OCI-LY1 (cell line): ENCODE data around the gene SIX5.

Source experiments
- H2AFZ ChIP-seq: fragments of 200-600 bp; sonication (generic), shearing (Covaris generic); 2 replicates; pipeline ENCODE4 v1.6.0; 2014; ENCODE audit warnings: antibody characterized with exemption, mild to moderate bottlenecking, low read length
- H3F3A ChIP-seq: fragments of 200-600 bp; sonication (generic), shearing (Covaris generic); 2 replicates; pipeline ENCODE4 v1.6.0; 2014; ENCODE audit warnings: mild to moderate bottlenecking, antibody characterized with exemption, low read length, moderate library complexity; ENCODE audit not compliant: insufficient read depth
- H3K27ac ChIP-seq: fragments of 200-600 bp; sonication (generic); 2 replicates; pipeline ENCODE4 v1.5.1; 2014; ENCODE audit warnings: low read length, mixed run types, mild to moderate bottlenecking, low read depth; ENCODE audit not compliant: poor library complexity, severe bottlenecking
- H3K27me3 ChIP-seq: fragments of 200-600 bp; sonication (generic); 2 replicates; pipeline ENCODE4 v1.6.0; 2014; ENCODE audit warnings: antibody characterized with exemption, mild to moderate bottlenecking, low read length, moderate library complexity; ENCODE audit not compliant: insufficient read depth
- H3K36me3 ChIP-seq: fragments of 200-600 bp; sonication (generic); 2 replicates; pipeline ENCODE4 v1.6.1; 2014; ENCODE audit warnings: mild to moderate bottlenecking, antibody characterized with exemption, low read length, moderate library complexity, mixed read lengths; ENCODE audit not compliant: insufficient read depth
- H3K4me1 ChIP-seq: fragments of 200-600 bp; sonication (generic); 2 replicates; pipeline ENCODE4 v1.5.1; 2014; ENCODE audit warnings: mild to moderate bottlenecking, low read length, moderate library complexity; ENCODE audit not compliant: insufficient read depth, severe bottlenecking
- H3K4me2 ChIP-seq: fragments of 200-600 bp; sonication (generic), shearing (Covaris generic); 2 replicates; pipeline ENCODE4 v1.6.1; 2014; ENCODE audit warnings: low read length
- H3K4me3 ChIP-seq: fragments of 200-600 bp; sonication (generic); 2 replicates; pipeline ENCODE4 v1.5.1; 2014; ENCODE audit warnings: low read length, low read depth, mild to moderate bottlenecking, mixed read lengths; ENCODE audit not compliant: poor library complexity, severe bottlenecking
- H3K79me2 ChIP-seq: fragments of 200-600 bp; shearing (Covaris generic); 2 replicates; pipeline ENCODE4 v1.6.1; 2016; ENCODE audit warnings: mixed run types, low read length, mixed read lengths; ENCODE audit not compliant: insufficient read depth
- H3K9ac ChIP-seq: fragments of 200-600 bp; sonication (generic), shearing (Covaris generic); 2 replicates; pipeline ENCODE4 v1.6.1; 2014; ENCODE audit warnings: mild to moderate bottlenecking, low read length, mixed read lengths
- H3K9me2 ChIP-seq: fragments of 200-600 bp; sonication (generic), shearing (Covaris generic); 2 replicates; pipeline ENCODE4 v1.6.1; 2014; ENCODE audit warnings: low read depth, mild to moderate bottlenecking, low read length, mixed read lengths
- H3K9me3 ChIP-seq: fragments of 200-600 bp; shearing (Covaris generic); 2 replicates; pipeline ENCODE4 v1.6.1; 2014; ENCODE audit warnings: low read length, mixed read lengths
- H4K20me1 ChIP-seq: fragments of 200-600 bp; sonication (generic), shearing (Covaris generic); 2 replicates; pipeline ENCODE4 v1.6.0; 2016; ENCODE audit warnings: mild to moderate bottlenecking, low read length; ENCODE audit not compliant: insufficient read depth
- EZH2 ChIP-seq: fragments of 200-600 bp; sonication (generic), shearing (Covaris generic); IDR thresholded peaks from 2 replicates; pipeline ENCODE4 v1.8.0; 2017; ENCODE audit warnings: borderline replicate concordance, mixed run types, mild to moderate bottlenecking, antibody characterized with exemption, low read length, moderate library complexity, mixed read lengths
- TF ChIP-seq, protein P1 (sequence below): fragments of 200-600 bp; sonication (generic), shearing (Covaris generic); IDR thresholded peaks from 2 replicates; pipeline ENCODE4 v1.5.1; 2017; ENCODE audit warnings: mild to moderate bottlenecking, antibody characterized with exemption, low read length, moderate library complexity, mixed read lengths

SIX5 gene

DNA sequence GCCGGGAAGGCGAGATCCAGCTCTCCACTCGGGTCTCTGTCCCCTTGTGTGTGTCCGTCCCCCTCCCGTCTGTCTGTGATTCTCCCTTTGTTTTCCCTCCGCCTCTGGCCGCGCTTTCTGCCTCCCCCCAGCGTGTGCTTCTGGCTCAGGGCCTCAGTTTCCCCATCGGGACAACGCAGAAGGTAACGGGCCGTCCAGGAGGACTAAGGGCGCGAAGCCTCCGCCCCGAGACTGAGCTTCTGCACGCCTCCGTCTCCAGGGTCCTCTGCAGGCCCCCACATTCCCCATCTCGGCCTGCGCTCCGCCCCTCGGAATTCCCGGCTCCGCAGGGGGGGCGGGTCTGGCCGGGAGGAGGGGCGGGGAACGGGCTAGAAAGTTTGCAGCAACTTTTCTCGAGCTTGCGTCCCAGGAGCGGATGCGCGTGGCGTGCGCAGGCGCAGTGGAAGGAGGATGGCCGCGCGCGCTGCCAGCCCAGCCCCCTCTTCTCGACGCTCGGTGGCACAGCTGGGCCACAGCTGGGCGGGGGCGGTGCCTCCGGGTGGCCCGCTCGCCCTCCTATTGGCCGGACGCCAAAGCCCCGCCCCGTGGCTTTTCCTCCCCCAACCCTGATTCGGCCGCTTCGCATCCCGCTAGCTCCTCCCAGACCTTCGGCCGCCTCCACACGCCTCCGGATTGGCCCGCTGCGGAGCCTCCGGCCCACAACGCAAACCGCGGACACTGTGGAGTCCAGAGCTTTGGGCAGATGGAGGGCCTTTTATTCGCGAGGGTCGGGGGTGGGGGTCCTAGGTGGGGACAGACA lies at the start of gene SIX5:
Gene SIX5 (minus strand): TSS at position 269 of the 799 bp plus-strand sequence. CDS start 408 bp downstream, outside the sequence.
- H3K9me3 ChIP-seq: no peaks in the 10 kb centered on the region
- H2AFZ ChIP-seq: no peak within 1 kb of the TSS
- peaks cover 34% of the 10 kb centered on the region for H3K4me1 ChIP-seq
- H3K36me3 ChIP-seq: no peaks in the 10 kb centered on the region
- H3K9ac ChIP-seq: peak within 1 kb of the TSS; percentile 83
- H3K4me2 ChIP-seq: peak within 1 kb of the TSS; percentile 95
- peak within 1 kb of the TSS; percentile 58 for H3K27ac ChIP-seq
- H3K9me2 ChIP-seq: no peaks in the 10 kb centered on the region
- H3K79me2 ChIP-seq: no peaks in the 10 kb centered on the region
- no peaks in the 10 kb centered on the region for H3F3A ChIP-seq
- H3K27me3 ChIP-seq: no peaks in the 10 kb centered on the region; the same call in 1 of the 2 replicates
- no peaks in the 10 kb centered on the region for H4K20me1 ChIP-seq
- TF ChIP-seq EZH2: no peak
- peak within 1 kb of the TSS; percentile 76 for H3K4me3 ChIP-seq

DNA sequence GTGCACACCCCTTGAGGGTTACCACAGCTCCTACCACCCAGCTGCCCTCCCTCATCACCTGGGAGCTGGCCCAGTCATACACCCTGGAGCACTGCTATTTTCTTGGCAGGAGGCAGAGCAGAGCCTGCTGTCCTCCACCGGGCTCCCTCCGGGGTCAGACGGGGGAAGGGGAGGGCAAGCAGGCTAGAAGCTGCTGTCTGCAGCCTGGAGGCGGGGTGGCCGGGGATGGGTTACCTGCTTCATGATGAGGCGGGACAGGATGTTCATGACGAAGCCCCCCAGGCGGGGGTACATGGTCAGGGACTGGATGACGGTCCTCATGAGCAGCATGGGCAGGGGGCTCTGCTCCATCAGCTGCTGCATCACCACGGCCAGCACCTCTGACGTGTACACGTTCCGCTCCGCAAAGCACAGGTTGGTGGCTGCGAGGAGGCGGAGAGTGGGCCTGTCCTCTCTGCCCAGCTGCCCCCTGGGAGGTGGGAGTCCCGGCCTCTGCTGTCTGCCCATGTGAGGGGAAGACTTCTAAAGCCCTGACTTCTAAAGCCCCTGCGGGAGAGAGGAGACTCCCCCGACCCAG lies 48.8 kb upstream of the SIX5 start:
- Histone ChIP-seq H3K9me3 (no peaks in the 10 kb centered on the region), H2AFZ (no peak overlapping the region), H3K4me1 (peaks cover 11% of the 10 kb centered on the region), H3K9me2 (no peaks in the 10 kb centered on the region), H3F3A (no peaks in the 10 kb centered on the region), H3K9ac (no peak overlapping the region; the same call in 1 of the 2 replicates), H3K4me2 (peak overlapping the region; percentile 25; the same call in 1 of the 2 replicates), H3K79me2 (no peaks in the 10 kb centered on the region), H3K27me3 (no peaks in the 10 kb centered on the region), H3K4me3 (no peak overlapping the region), H4K20me1 (no peaks in the 10 kb centered on the region), H3K27ac (peak overlapping the region; percentile 63), H3K36me3 (peaks cover 35% of the 10 kb centered on the region)
- TF ChIP-seq EZH2: no peak
- TF ChIP-seq, protein P1, sequence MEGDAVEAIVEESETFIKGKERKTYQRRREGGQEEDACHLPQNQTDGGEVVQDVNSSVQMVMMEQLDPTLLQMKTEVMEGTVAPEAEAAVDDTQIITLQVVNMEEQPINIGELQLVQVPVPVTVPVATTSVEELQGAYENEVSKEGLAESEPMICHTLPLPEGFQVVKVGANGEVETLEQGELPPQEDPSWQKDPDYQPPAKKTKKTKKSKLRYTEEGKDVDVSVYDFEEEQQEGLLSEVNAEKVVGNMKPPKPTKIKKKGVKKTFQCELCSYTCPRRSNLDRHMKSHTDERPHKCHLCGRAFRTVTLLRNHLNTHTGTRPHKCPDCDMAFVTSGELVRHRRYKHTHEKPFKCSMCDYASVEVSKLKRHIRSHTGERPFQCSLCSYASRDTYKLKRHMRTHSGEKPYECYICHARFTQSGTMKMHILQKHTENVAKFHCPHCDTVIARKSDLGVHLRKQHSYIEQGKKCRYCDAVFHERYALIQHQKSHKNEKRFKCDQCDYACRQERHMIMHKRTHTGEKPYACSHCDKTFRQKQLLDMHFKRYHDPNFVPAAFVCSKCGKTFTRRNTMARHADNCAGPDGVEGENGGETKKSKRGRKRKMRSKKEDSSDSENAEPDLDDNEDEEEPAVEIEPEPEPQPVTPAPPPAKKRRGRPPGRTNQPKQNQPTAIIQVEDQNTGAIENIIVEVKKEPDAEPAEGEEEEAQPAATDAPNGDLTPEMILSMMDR: no peak

DNA sequence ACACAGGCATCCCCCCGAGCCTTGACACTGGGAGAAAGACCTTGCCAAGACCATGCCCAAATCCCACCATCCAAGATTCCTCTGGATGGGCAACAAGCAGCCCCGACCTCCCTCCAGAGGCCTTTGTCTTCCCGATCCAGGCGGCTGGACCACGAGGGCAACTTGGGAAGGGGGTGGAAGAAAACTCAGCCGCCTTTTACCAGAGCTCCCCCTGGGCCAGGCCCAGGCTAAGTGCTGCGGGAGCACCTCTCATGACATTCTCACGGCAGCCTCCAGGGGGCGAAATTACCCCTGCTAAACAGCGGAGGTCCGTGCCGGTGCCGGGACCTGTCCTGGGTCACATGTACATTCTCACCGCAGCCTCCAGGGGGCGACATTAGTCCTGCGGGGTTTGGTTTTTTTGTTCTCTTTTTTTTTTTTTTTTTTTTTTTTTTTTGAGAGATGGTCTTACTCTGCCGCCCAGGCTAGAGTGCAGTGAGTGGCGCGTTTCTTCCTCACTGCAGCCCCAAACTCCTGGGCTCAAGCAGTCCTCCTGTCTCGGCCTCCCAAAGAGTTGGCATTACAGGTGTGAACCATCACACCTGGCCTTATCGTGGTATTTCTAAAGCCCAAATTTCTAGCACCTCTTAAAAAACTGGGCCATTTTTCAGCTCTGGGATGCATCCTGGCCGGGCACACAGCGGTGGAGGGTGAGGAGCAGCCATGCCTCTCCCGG lies 48.1 kb upstream of the SIX5 start:
- no peak for TF ChIP-seq EZH2
- TF ChIP-seq, protein P1: peak; percentile 98
- Histone ChIP-seq H3K4me3 (no peak overlapping the region), H3K27ac (peak overlapping the region; percentile 63), H3K36me3 (peaks cover 29% of the 10 kb centered on the region), H2AFZ (no peak overlapping the region), H3K9me2 (no peaks in the 10 kb centered on the region), H3F3A (no peaks in the 10 kb centered on the region), H3K4me1 (peaks cover 10% of the 10 kb centered on the region), H3K27me3 (no peaks in the 10 kb centered on the region), H3K4me2 (peak overlapping the region; percentile 25; the same call in 1 of the 2 replicates), H3K9ac (no peak overlapping the region; the same call in 1 of the 2 replicates), H4K20me1 (no peaks in the 10 kb centered on the region), H3K9me3 (no peaks in the 10 kb centered on the region), H3K79me2 (no peaks in the 10 kb centered on the region)
